IMR-90 (cell line): ENCODE measurements around the gene TANC2. TPM values are rescaled to one million over a fixed set of nuclear protein-coding genes. Genes with fewer than 3 reads are reported as not detected.

ENCODE experiments used
- ATAC-seq: fragments of 200-7000 bp; cut with Tn5 transposase; 2 replicates; pipeline ENCODE4 v1.9.1; 2020; ENCODE audit warnings: low read depth, mild to moderate bottlenecking, moderate library complexity
- BruUV-seq: library from RNA; stranded (reverse); fragments of 400-500 nt; replicated peaks from 2 replicates; lab custom pipeline; 2021; lab: Mats Ljungman, UMichigan
- CTCF ChIA-PET: fragments of 300-600 bp; formaldehyde crosslinking; extraction: SDS; loops from one replicate; lab custom pipeline; 2021; ENCODE audit warnings: antibody characterized with exemption; lab: Yijun Ruan, JAX
- POLR2A ChIA-PET: fragments of 300-600 bp; sonication (Branson Sonifier 250); formaldehyde crosslinking; loops from one replicate; lab custom pipeline; 2022; ENCODE audit warnings: antibody characterized with exemption; ENCODE audit not compliant: unreplicated experiment; lab: Charles Lee
- DNase-seq: peaks from one replicate; pipeline ENCODE4 v3.0.0; 2013
- H2AFZ ChIP-seq: replicated peaks from 2 replicates; pipeline ENCODE3; 2013; ENCODE audit warnings: low read length, mild to moderate bottlenecking; ENCODE audit not compliant: poor library complexity
- H2AK5ac ChIP-seq: 2 replicates; pipeline ENCODE4 v1.6.1; 2013; ENCODE audit warnings: low read depth, low read length, inconsistent platforms
- H2AK9ac ChIP-seq: replicated peaks from 2 replicates; pipeline ENCODE3; 2013; ENCODE audit warnings: mild to moderate bottlenecking, low read depth, low read length, moderate library complexity; ENCODE audit not compliant: poor library complexity
- H2BK120ac ChIP-seq: 2 replicates; pipeline ENCODE4 v1.6.1; 2013; ENCODE audit warnings: low read depth, low read length, inconsistent platforms
- H2BK15ac ChIP-seq: 3 replicates; pipeline ENCODE4 v1.6.1; 2013; ENCODE audit warnings: low read depth, low read length, inconsistent platforms
- H2BK20ac ChIP-seq: 2 replicates; pipeline ENCODE4 v1.6.1; 2013; ENCODE audit warnings: low read depth, mild to moderate bottlenecking, inconsistent platforms, low read length, moderate library complexity
- H2BK5ac ChIP-seq: 2 replicates; pipeline ENCODE4 v1.6.1; 2013; ENCODE audit warnings: mild to moderate bottlenecking, low read depth, low read length, inconsistent platforms; ENCODE audit not compliant: poor library complexity, severe bottlenecking
- H3K14ac ChIP-seq: replicated peaks from 2 replicates; pipeline ENCODE4 v1.6.1; 2013; ENCODE audit warnings: low read depth, low read length, inconsistent platforms
- H3K18ac ChIP-seq: 2 replicates; pipeline ENCODE4 v1.6.1; 2013; ENCODE audit warnings: low read depth, low read length, control low read depth
- H3K23ac ChIP-seq: 2 replicates; pipeline ENCODE4 v1.6.1; 2013; ENCODE audit warnings: low read depth, low read length, inconsistent platforms
- H3K27ac ChIP-seq: 2 replicates; pipeline ENCODE4 v1.5.1; 2013; ENCODE audit warnings: mild to moderate bottlenecking, control low read depth, low read length; ENCODE audit not compliant: insufficient read depth
- H3K27me3 ChIP-seq: 2 replicates; pipeline ENCODE4 v1.6.1; 2013; ENCODE audit warnings: low read length; ENCODE audit not compliant: control insufficient read depth, insufficient read depth
- H3K36me3 ChIP-seq: 2 replicates; pipeline ENCODE4 v1.6.1; 2013; ENCODE audit warnings: low read length, mixed read lengths; ENCODE audit not compliant: control insufficient read depth, insufficient read depth
- H3K4ac ChIP-seq: 2 replicates; pipeline ENCODE4 v1.6.1; 2013; ENCODE audit warnings: low read depth, low read length, inconsistent platforms
- H3K4me1 ChIP-seq: 2 replicates; pipeline ENCODE4 v1.6.1; 2013; ENCODE audit warnings: low read length, mixed read lengths; ENCODE audit not compliant: control insufficient read depth, insufficient read depth
- H3K4me2 ChIP-seq: 2 replicates; pipeline ENCODE4 v1.6.1; 2013; ENCODE audit warnings: low read depth, mild to moderate bottlenecking, control low read depth, low read length, moderate library complexity
- H3K4me3 ChIP-seq: 2 replicates; pipeline ENCODE4 v1.5.1; 2013; ENCODE audit warnings: low read depth, mild to moderate bottlenecking, control low read depth, low read length, moderate library complexity; ENCODE audit not compliant: insufficient read depth
- H3K56ac ChIP-seq: 2 replicates; pipeline ENCODE4 v1.6.1; 2013; ENCODE audit warnings: low read length, inconsistent platforms; ENCODE audit not compliant: insufficient read depth; ENCODE audit errors: extremely low read depth
- H3K79me1 ChIP-seq, 2 experiments: 2 replicates each; pipeline ENCODE4 v1.6.1; 2013; ENCODE audit warnings: low read length in 2 of 2, inconsistent platforms in 1 of 2, low read depth in 1 of 2
- H3K9ac ChIP-seq: 2 replicates; pipeline ENCODE4 v1.6.1; 2013; ENCODE audit warnings: low read depth, low read length, control low read depth
- H3K9me1 ChIP-seq: 2 replicates; pipeline ENCODE4 v1.6.1; 2013; ENCODE audit warnings: low read length, inconsistent platforms; ENCODE audit not compliant: insufficient read depth
- H3K9me3 ChIP-seq: 2 replicates; pipeline ENCODE4 v1.6.1; 2013; ENCODE audit warnings: low read length; ENCODE audit not compliant: control insufficient read depth, insufficient read depth
- H4K20me1 ChIP-seq: 2 replicates; pipeline ENCODE4 v1.6.1; 2013; ENCODE audit warnings: low read length, inconsistent platforms; ENCODE audit not compliant: insufficient read depth
- H4K5ac ChIP-seq: 2 replicates; pipeline ENCODE4 v1.6.1; 2013; ENCODE audit warnings: mild to moderate bottlenecking, low read depth, low read length, control low read depth
- H4K8ac ChIP-seq, 2 experiments: 2 replicates each; pipeline ENCODE4 v1.6.1; 2013; ENCODE audit warnings: low read depth in 2 of 2, low read length in 2 of 2, control low read depth in 1 of 2, inconsistent platforms in 1 of 2
- H4K91ac ChIP-seq: 2 replicates; pipeline ENCODE4 v1.6.1; 2013; ENCODE audit warnings: low read depth, low read length, inconsistent platforms; ENCODE audit not compliant: insufficient read depth
- CEBPB ChIP-seq: IDR thresholded peaks from 2 replicates; pipeline ENCODE4 v1.6.1; 2012; ENCODE audit warnings: low read depth, low read length, improper control_type of control experiment
- MAFK ChIP-seq: IDR thresholded peaks from 2 replicates; pipeline ENCODE4 v1.6.1; 2012; ENCODE audit warnings: low read depth, low read length, improper control_type of control experiment
- POLR2A ChIP-seq: IDR thresholded peaks from 2 replicates; pipeline ENCODE4 v1.6.1; 2012; ENCODE audit warnings: mild to moderate bottlenecking, low read depth, low read length
- SMC3 ChIP-seq: fragments of 150-350 bp; IDR thresholded peaks from 2 replicates; pipeline ENCODE4 v1.6.1; 2016; ENCODE audit warnings: low read depth, mild to moderate bottlenecking, antibody characterized with exemption, low read length, moderate library complexity
- WGBS, 2 experiments: methylation state at CpG; one replicate each; pipeline versions ENCODE4 v1.1.5 to v1.1.7; 2013; ENCODE audit warnings: missing lambda C conversion rate in 2 of 2; ENCODE audit not compliant: insufficient read length in 1 of 2; ENCODE audit errors: extremely low coverage in 2 of 2; 5-methylcytosine and 5-hydroxymethylcytosine counted together
- dilution Hi-C: fragments of 300-500 bp; cut with HindIII; formaldehyde crosslinking; loops from one replicate; pipeline ENCODE4 v1.14.3; 2018; ENCODE audit warnings: low sequenced_read_pairs; ENCODE audit not compliant: unreplicated experiment
- in situ Hi-C: fragments of 300-500 bp; cut with MboI; formaldehyde crosslinking; loops from 3 replicates; pipeline ENCODE4 v1.14.3; 2019; ENCODE audit warnings: low sequenced_read_pairs, inconsistent platforms, mixed read lengths
- intact Hi-C: fragments of 100-400 bp; cut with micrococcal nuclease; formaldehyde crosslinking; loops from 2 replicates; pipeline ENCODE4 v1.10.0; 2022
- polyA plus RNA-seq, 3 experiments: library from polyadenylated mRNA; depleted of rRNA; stranded (reverse); fragments of >200 nt; gene quantifications; 2 replicates each; pipeline ENCODE4 v1.2.3, GENCODE V29; 2012; ENCODE audit warnings: low replicate concordance in 1 of 3
- total RNA-seq: library from RNA; depleted of rRNA; stranded (reverse); fragments of >200 nt; gene quantifications from 2 replicates; pipeline ENCODE4 v1.2.3, GENCODE V29; 2012
- TF ChIP-seq, protein P1 (sequence below): fragments of 150-350 bp; IDR thresholded peaks from 2 replicates; pipeline ENCODE4 v1.6.1; 2017; ENCODE audit warnings: mild to moderate bottlenecking, antibody characterized with exemption, low read length, low read depth

Gene TANC2
- total and polyA plus RNA-seq, 2 of the 4 experiments (the other 2 are of a cell fraction), result 20.6 to 41.4 TPM

DNA sequence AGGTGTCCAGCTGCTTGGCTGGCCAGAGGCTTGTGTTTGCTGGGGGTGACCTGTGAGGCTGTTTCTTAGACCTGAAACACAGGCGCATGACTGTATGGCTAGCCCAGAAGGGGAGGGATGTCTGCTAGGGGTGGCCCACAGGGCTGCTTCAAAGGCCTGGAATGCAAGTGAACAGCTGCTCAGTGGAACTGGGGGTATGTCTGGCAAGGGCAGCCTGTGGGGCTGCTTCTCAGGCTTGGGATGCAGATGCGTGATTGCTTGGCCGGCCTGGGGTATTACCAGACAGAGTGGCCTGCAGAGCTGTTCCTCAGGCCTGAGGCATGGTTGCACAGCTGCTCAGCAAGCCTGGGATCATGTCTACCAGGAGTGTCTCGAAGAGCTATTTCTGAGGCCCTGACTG, 20.5 kb downstream of the TANC2 start:
- in situ Hi-C loops, result no loop called here
- H3K4me1 ChIP-seq, result peaks cover 10% of the 10 kb centered on the region
- peaks cover 77% of the 10 kb centered on the region for H4K20me1 ChIP-seq
- no peaks in the 10 kb centered on the region for H3K36me3 ChIP-seq
- H2AFZ ChIP-seq, result no peak overlapping the region
- no peak overlapping the region for H3K14ac ChIP-seq
- intact Hi-C loops, result no loop called here
- dilution Hi-C loops, result no loop called here
- no peak for TF ChIP-seq SMC3
- no peak for TF ChIP-seq MAFK
- TF ChIP-seq CEBPB, result no peak
- TF ChIP-seq, protein P1, sequence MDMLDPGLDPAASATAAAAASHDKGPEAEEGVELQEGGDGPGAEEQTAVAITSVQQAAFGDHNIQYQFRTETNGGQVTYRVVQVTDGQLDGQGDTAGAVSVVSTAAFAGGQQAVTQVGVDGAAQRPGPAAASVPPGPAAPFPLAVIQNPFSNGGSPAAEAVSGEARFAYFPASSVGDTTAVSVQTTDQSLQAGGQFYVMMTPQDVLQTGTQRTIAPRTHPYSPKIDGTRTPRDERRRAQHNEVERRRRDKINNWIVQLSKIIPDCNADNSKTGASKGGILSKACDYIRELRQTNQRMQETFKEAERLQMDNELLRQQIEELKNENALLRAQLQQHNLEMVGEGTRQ, result no peak
- TF ChIP-seq POLR2A, result no peak
- no peak overlapping the region for H3K18ac ChIP-seq
- H3K4ac ChIP-seq, result no peak overlapping the region
- H3K79me1 ChIP-seq, result peaks cover 19 to 62% of the 10 kb centered on the region in 2 experiments
- H4K5ac ChIP-seq, result no peak overlapping the region
- no peak overlapping the region for H3K9ac ChIP-seq
- no peak overlapping the region for H2AK5ac ChIP-seq
- ChIA-PET CTCF (interaction anchor here (0.6 kb wide), 1 partner anchor 420 kb away, joined by 4 read pairs; no protein-coding TSS in a partner anchor), POLR2A (no interaction called here)
- no peak overlapping the region for H2BK5ac ChIP-seq
- DNase-seq (no peak), ATAC-seq (peak; percentile 48)
- 0 out of 2 replicates have a peak, but pooled peaks cover 2% of the 10 kb centered on the region for H3K9me3 ChIP-seq
- no peak overlapping the region for H2AK9ac ChIP-seq
- H3K9me1 ChIP-seq, result peaks cover 16% of the 10 kb centered on the region
- H3K56ac ChIP-seq, result no peak overlapping the region
- no peak overlapping the region for H3K27ac ChIP-seq
- no peak overlapping the region for H2BK20ac ChIP-seq
- no peak overlapping the region for H2BK120ac ChIP-seq
- no peaks in the 10 kb centered on the region for H3K27me3 ChIP-seq
- H3K4me3 ChIP-seq, result no peak overlapping the region
- BruUV-seq, result no TSS peak
- no peak overlapping the region for H3K23ac ChIP-seq
- H4K8ac ChIP-seq, result no peak overlapping the region
- H3K4me2 ChIP-seq, result no peak overlapping the region
- WGBS, 2 experiments, result 100% methylated on average over 4 of the region's 4 CpGs; no CpG with 5 or more reads in 1 of the 2 experiments
- H4K91ac ChIP-seq, result no peak overlapping the region
- H2BK15ac ChIP-seq, result no peak overlapping the region
